Testis (tissue), 2 donors: ENCODE data around the gene PPP1R10.

Experiments used
- CTCF ChIP-seq, 3 experiments: fragments of 450-650 bp in 2 of 3; fragments of 200-600 bp in 1 of 3; sonication (generic) in 1 of 3; IDR thresholded peaks; one replicate each; pipeline ENCODE4 v1.5.1; 2016 to 2019; ENCODE audit warnings: antibody characterized with exemption in 3 of 3, mild to moderate bottlenecking in 2 of 3, moderate library complexity in 1 of 3
- POLR2A ChIP-seq: fragments of 450-650 bp; IDR thresholded peaks from one replicate; pipeline ENCODE4 v1.6.1; 2017; ENCODE audit warnings: antibody characterized with exemption, mild to moderate bottlenecking, moderate library complexity

- no peak for TF ChIP-seq POLR2A
- no peak for TF ChIP-seq CTCF (IDR thresholded peaks at IDR 0.05)
These were observed 48.1 kb upstream of the PPP1R10 start for GRCh38 chr6:30664994-30665767.
